ENCODE data around the gene STMN1. TPM values are rescaled to one million over a fixed set of nuclear protein-coding genes. Genes with fewer than 3 reads are reported as not detected.
"Not testable (repeated sequence)": the region's sequence is repeated elsewhere in the genome, so short reads cannot be mapped to it uniquely, and the experiment has no call there.

Gene STMN1
- total and polyA plus RNA-seq, 11 donors = 21.1 to 95.2 (median 46.4) TPM

GRCh38 chr1:25936947-25937346 is 30.7 kb upstream of the STMN1 start:
- TF ChIP-seq CTCF (IDR thresholded peaks at IDR 0.05) (no peak), POLR2A (IDR thresholded peaks at IDR 0.05) (no peak)
- Histone ChIP-seq H3K4me3 (no peak overlapping the region), H3K27me3 (no peaks in the 10 kb centered on the region), H3K27ac (no peak overlapping the region), H3K4me1 (peaks cover 0 to 19% (median 5%) of the 10 kb centered on the region in 12 donors), H3K9me3 (no peaks in the 10 kb centered on the region), H3K36me3 (no peaks in the 10 kb centered on the region)
- no peak for ATAC-seq
- intact Hi-C loops (cut with DNase I) = no loop called here
- DNase-seq = no peak
- 86 to 88% (median 86%) methylated on average over 4 of the region's 4 CpGs for WGBS, 4 donors

- H3K27ac ChIP-seq = peak overlapping the region in 1 of 12 donors; percentile 6
- peaks cover 0 to 32% (median 5%) of the 10 kb centered on the region in 12 donors for H3K4me1 ChIP-seq
- no peaks in the 10 kb centered on the region for H3K36me3 ChIP-seq
- TF ChIP-seq POLR2A (IDR thresholded peaks at IDR 0.05) = no peak
- no peak for TF ChIP-seq CTCF (IDR thresholded peaks at IDR 0.05)
- 37 to 56% (median 46%) methylated on average over 13 of the region's 13 CpGs for WGBS, 4 donors
- H3K9me3 ChIP-seq = no peaks in the 10 kb centered on the region
- peak in 1 of 4 donors; percentile 26 for ATAC-seq
- intact Hi-C loops (cut with DNase I) = no loop called here
- no peak for DNase-seq
- no peak overlapping the region for H3K4me3 ChIP-seq
- no peaks in the 10 kb centered on the region for H3K27me3 ChIP-seq
Measured at GRCh38 chr1:25933479-25934365, 27.5 kb upstream of the STMN1 start.

- H3K4me1 ChIP-seq = peaks cover 0 to 32% (median 5%) of the 10 kb centered on the region in 12 donors
- H3K36me3 ChIP-seq; intact Hi-C loops (cut with DNase I); H3K9me3 ChIP-seq; H3K27me3 ChIP-seq; H3K27ac ChIP-seq; H3K4me3 ChIP-seq; DNase-seq; ATAC-seq: not testable (repeated sequence)
- 64 to 80% (median 72%) methylated on average over 12 of the region's 12 CpGs for WGBS, 4 donors
Measured at GRCh38 chr1:25932811-25933400, 26.7 kb upstream of the STMN1 start.

GRCh38 chr1:25932321-25932720 is 26.1 kb upstream of the STMN1 start:
- intact Hi-C loops (cut with DNase I) = no loop called here
- DNase-seq (no peak), ATAC-seq (no peak)
- Histone ChIP-seq H3K4me1 (peaks cover 0 to 32% (median 6%) of the 10 kb centered on the region in 12 donors), H3K27me3 (no peaks in the 10 kb centered on the region), H3K4me3 (no peak overlapping the region), H3K36me3 (no peaks in the 10 kb centered on the region), H3K27ac (no peak overlapping the region), H3K9me3 (no peaks in the 10 kb centered on the region)
- TF ChIP-seq POLR2A (IDR thresholded peaks at IDR 0.05) (no peak), CTCF (IDR thresholded peaks at IDR 0.05) (no peak)
- 80 to 93% (median 88%) methylated on average over 5 of the region's 5 CpGs for WGBS, 4 donors

All from heart left ventricle (tissue), 16 donors.